Activated CD4-positive, alpha-beta T cell treated with anti-CD3 and anti-CD28 coated beads, Interleukin-2, amount 50 U/mL, for 4 hours (primary cell): ENCODE results near the gene TMEM50A.
"Not testable (repeated sequence)": the region's sequence is repeated elsewhere in the genome, so short reads cannot be mapped to it uniquely, and the experiment has no call there.

Experiments
- DNase-seq, 2 experiments: peaks; one replicate each; pipeline ENCODE4 v3.0.0-alpha.2; 2020

The TMEM50A gene

GRCh38 chr1:25337483-25338187, 499 bp upstream of the TMEM50A start:
- DNase-seq, result not testable (repeated sequence)

- no peak for DNase-seq
Measured at GRCh38 chr1:25338986-25339385, 852 bp downstream of the TMEM50A start.

GRCh38 chr1:25341746-25342145, 3.6 kb downstream of the TMEM50A start:
- no peak for DNase-seq

- DNase-seq, result no peak
Measured at GRCh38 chr1:25342846-25343245, 4.7 kb downstream of the TMEM50A start.

GRCh38 chr1:25343872-25344271, 5.7 kb downstream of the TMEM50A start:
- no peak for DNase-seq

- no peak for DNase-seq
Measured at GRCh38 chr1:25347556-25347955, 9.4 kb downstream of the TMEM50A start.

- DNase-seq, result no peak
Measured at GRCh38 chr1:25349606-25350005, 11.5 kb downstream of the TMEM50A start.

GRCh38 chr1:25355841-25356395, 17.8 kb downstream of the TMEM50A start:
- no peak for DNase-seq

GRCh38 chr1:25356441-25356840, 18.3 kb downstream of the TMEM50A start:
- DNase-seq, result no peak

- DNase-seq, result no peak
Measured at GRCh38 chr1:25356848-25357247, 18.7 kb downstream of the TMEM50A start.

GRCh38 chr1:25360596-25361581, 22.8 kb downstream of the TMEM50A start:
- no peak for DNase-seq

- DNase-seq, result no peak
Measured at GRCh38 chr1:25361901-25362300, 23.8 kb downstream of the TMEM50A start.

- DNase-seq, result not testable (repeated sequence)
Measured at GRCh38 chr1:25362634-25363559, 24.8 kb downstream of the TMEM50A start.

GRCh38 chr1:25369241-25369640, 31.1 kb downstream of the TMEM50A start:
- DNase-seq, result no peak

GRCh38 chr1:25369691-25370271, 31.6 kb downstream of the TMEM50A start:
- not testable (repeated sequence) for DNase-seq

GRCh38 chr1:25371757-25372156, 33.6 kb downstream of the TMEM50A start:
- DNase-seq, result not testable (repeated sequence)

GRCh38 chr1:25378367-25378766, 40.2 kb downstream of the TMEM50A start:
- not testable (repeated sequence) for DNase-seq

GRCh38 chr1:25382543-25382942, 44.4 kb downstream of the TMEM50A start:
- DNase-seq, result not testable (repeated sequence)

- not testable (repeated sequence) for DNase-seq
Measured at GRCh38 chr1:25383090-25383489, 45.0 kb downstream of the TMEM50A start.

- DNase-seq, result not testable (repeated sequence)
Measured at GRCh38 chr1:25383875-25384274, 45.7 kb downstream of the TMEM50A start.

GRCh38 chr1:25387096-25387495, 49.0 kb downstream of the TMEM50A start:
- DNase-seq, result not testable (repeated sequence)

- DNase-seq, result not testable (repeated sequence)
Measured at GRCh38 chr1:25388691-25389090, 50.6 kb downstream of the TMEM50A start.
